NCI-H2196 (cell line): ENCODE results near the gene RAB40B.
"Not testable (repeated sequence)": the region's sequence is repeated elsewhere in the genome, so short reads cannot be mapped to it uniquely, and the experiment has no call there.

Source experiments
- DNase-seq: peaks from one replicate; lab custom pipeline; 2025; ENCODE audit not compliant: unreplicated experiment; lab: John Stamatoyannopoulos, UW

Gene RAB40B

GRCh38 chr17:82698065-82698973 is at the start of gene RAB40B:
Gene RAB40B, minus strand, starts transcription at chr17:82698698. Its CDS starts 102 bp downstream, at chr17:82698596.
- peak; percentile 100 for DNase-seq

GRCh38 chr17:82745524-82745923 is 47.0 kb upstream of the RAB40B start:
- DNase-seq = no peak

GRCh38 chr17:82744736-82745135 is 46.2 kb upstream of the RAB40B start:
- not testable (repeated sequence) for DNase-seq

- no peak for DNase-seq
These were observed 45.1 kb upstream of the RAB40B start for GRCh38 chr17:82743344-82744219.

GRCh38 chr17:82740906-82741759 is 42.6 kb upstream of the RAB40B start:
- no peak for DNase-seq

- peak; percentile 91 for DNase-seq
These were observed 39.7 kb upstream of the RAB40B start for GRCh38 chr17:82737967-82738877.

GRCh38 chr17:82736511-82737185 is 38.1 kb upstream of the RAB40B start:
- DNase-seq = no peak

- DNase-seq = peak; percentile 96
These were observed 36.7 kb upstream of the RAB40B start, which contains the start of gene FN3K for GRCh38 chr17:82734987-82735866. Gene FN3K, plus strand, starts transcription at chr17:82735615. Its CDS starts 22 bp downstream, at chr17:82735637.

- no peak for DNase-seq
These were observed 33.7 kb upstream of the RAB40B start for GRCh38 chr17:82732118-82732743.

- no peak for DNase-seq
These were observed 31.2 kb upstream of the RAB40B start for GRCh38 chr17:82729479-82730260.

GRCh38 chr17:82726427-82726826 is 27.9 kb upstream of the RAB40B start:
- DNase-seq = no peak

GRCh38 chr17:82723169-82723807 is 24.8 kb upstream of the RAB40B start:
- no peak for DNase-seq

GRCh38 chr17:82722341-82723013 is 24.0 kb upstream of the RAB40B start:
- DNase-seq = no peak

GRCh38 chr17:82720204-82720603 is 21.7 kb upstream of the RAB40B start:
- DNase-seq = no peak

- DNase-seq = peak; percentile 45
These were observed 20.6 kb upstream of the RAB40B start for GRCh38 chr17:82718986-82719685.
